Urothelium cell line (cell line): Measurements from ENCODE around the gene SHANK2.

Experiments
- DNase-seq: peaks from one replicate; pipeline ENCODE4 v3.0.0; 2011; ENCODE audit warnings: low spot score, mixed read lengths
- FAIRE-seq: peaks from 2 replicates; lab custom pipeline; 2011; peaks lifted over from hg19 to GRCh38; lab: Jason Lieb, UNC

The SHANK2 gene

GRCh38 chr11:71252269-71252769 is at the start of gene SHANK2:
Gene SHANK2 (minus strand): TSS chr11:71252577. CDS start chr11:71147326, 105,251 bp downstream.
- FAIRE-seq (no peak), DNase-seq (peak; percentile 61)

- FAIRE-seq, result no peak
- no peak for DNase-seq
These were observed 49.6 kb upstream of the SHANK2 start for GRCh38 chr11:71301858-71302533.

- DNase-seq (no peak), FAIRE-seq (no peak)
These were observed 48.9 kb upstream of the SHANK2 start for GRCh38 chr11:71301046-71301857.

GRCh38 chr11:71300187-71300586 is 47.8 kb upstream of the SHANK2 start:
- DNase-seq (no peak), FAIRE-seq (no peak)

- FAIRE-seq (no peak), DNase-seq (no peak)
These were observed 46.4 kb upstream of the SHANK2 start for GRCh38 chr11:71298761-71299181.

GRCh38 chr11:71298016-71298550 is 45.7 kb upstream of the SHANK2 start:
- DNase-seq (no peak), FAIRE-seq (no peak)

GRCh38 chr11:71294846-71295600 is 42.6 kb upstream of the SHANK2 start:
- DNase-seq (no peak), FAIRE-seq (no peak)

- no peak for DNase-seq
- FAIRE-seq, result no peak
These were observed 41.8 kb upstream of the SHANK2 start for GRCh38 chr11:71293961-71294782.

GRCh38 chr11:71286701-71287643 is 34.6 kb upstream of the SHANK2 start:
- FAIRE-seq, result no peak

GRCh38 chr11:71285111-71285510 is 32.7 kb upstream of the SHANK2 start:
- FAIRE-seq, result no peak

More at GRCh38 chr11:71286701-71287643, 34.6 kb upstream of the SHANK2 start:
- peak; percentile 69 for DNase-seq

GRCh38 chr11:71284525-71285092 is 32.2 kb upstream of the SHANK2 start:
- peak; percentile 44 for DNase-seq
- FAIRE-seq, result no peak

More at GRCh38 chr11:71285111-71285510, 32.7 kb upstream of the SHANK2 start:
- DNase-seq, result no peak

- DNase-seq (no peak), FAIRE-seq (no peak)
These were observed 31.6 kb upstream of the SHANK2 start for GRCh38 chr11:71283971-71284441.

- FAIRE-seq (no peak), DNase-seq (peak; percentile 55)
These were observed 30.4 kb upstream of the SHANK2 start for GRCh38 chr11:71282581-71283351.

GRCh38 chr11:71281831-71282230 is 29.5 kb upstream of the SHANK2 start:
- FAIRE-seq (no peak), DNase-seq (no peak)

GRCh38 chr11:71281204-71281603 is 28.8 kb upstream of the SHANK2 start:
- FAIRE-seq, result no peak

GRCh38 chr11:71279916-71280645 is 27.7 kb upstream of the SHANK2 start:
- DNase-seq (no peak), FAIRE-seq (no peak)

More at GRCh38 chr11:71281204-71281603, 28.8 kb upstream of the SHANK2 start:
- no peak for DNase-seq

- FAIRE-seq, result no peak
These were observed 19.8 kb upstream of the SHANK2 start for GRCh38 chr11:71272161-71272560.

More at GRCh38 chr11:71272161-71272560, 19.8 kb upstream of the SHANK2 start:
- no peak for DNase-seq
